AG04450 (cell line): ENCODE results near the gene PAFAH1B1. TPM values are rescaled to one million over a fixed set of nuclear protein-coding genes. Genes with fewer than 3 reads are reported as not detected.

Experiments used
- CTCF ChIA-PET: fragments of 300-600, 350-600 bp; formaldehyde crosslinking; extraction: SDS; loops from one replicate; lab custom pipeline; 2022; ENCODE audit warnings: antibody characterized with exemption, inconsistent platforms; lab: Charles Lee
- POLR2A ChIA-PET: fragments of 350-600 bp; formaldehyde crosslinking; extraction: SDS; loops from one replicate; lab custom pipeline; 2021; ENCODE audit warnings: antibody characterized with exemption, inconsistent platforms; lab: Yijun Ruan, JAX
- DNase-seq: peaks from one replicate; pipeline ENCODE4 v3.0.0-alpha.2; 2011; ENCODE audit warnings: low read depth, low spot score
- H3K27ac ChIP-seq: one replicate; pipeline ENCODE4 v1.5.1; 2012; ENCODE audit warnings: low read depth, low read length, control low read depth
- H3K27me3 ChIP-seq: one replicate; pipeline ENCODE4 v1.6.0; 2012; ENCODE audit warnings: low read length; ENCODE audit not compliant: control insufficient read depth, insufficient read depth
- H3K4me3 ChIP-seq: 2 replicates; pipeline ENCODE4 v1.5.1; 2011; ENCODE audit warnings: mild to moderate bottlenecking, low read depth, low read length, control low read depth
- H3K9me3 ChIP-seq: 2 replicates; pipeline ENCODE4 v1.5.1; 2012; ENCODE audit warnings: low read length; ENCODE audit not compliant: control insufficient read depth, insufficient read depth
- polyA plus RNA-seq: library from polyadenylated mRNA; depleted of rRNA; stranded (reverse); fragments of >200 nt; gene quantifications from 2 replicates; pipeline ENCODE4 v1.2.3, GENCODE V29; 2011
- TF ChIP-seq, protein P1 (sequence below): IDR thresholded peaks from 2 replicates; pipeline ENCODE4 v1.5.1; 2011; ENCODE audit warnings: low read depth, low read length, control low read depth, inconsistent platforms

The PAFAH1B1 gene
- polyA plus RNA-seq, 1 experiment, result 111 TPM

DNA sequence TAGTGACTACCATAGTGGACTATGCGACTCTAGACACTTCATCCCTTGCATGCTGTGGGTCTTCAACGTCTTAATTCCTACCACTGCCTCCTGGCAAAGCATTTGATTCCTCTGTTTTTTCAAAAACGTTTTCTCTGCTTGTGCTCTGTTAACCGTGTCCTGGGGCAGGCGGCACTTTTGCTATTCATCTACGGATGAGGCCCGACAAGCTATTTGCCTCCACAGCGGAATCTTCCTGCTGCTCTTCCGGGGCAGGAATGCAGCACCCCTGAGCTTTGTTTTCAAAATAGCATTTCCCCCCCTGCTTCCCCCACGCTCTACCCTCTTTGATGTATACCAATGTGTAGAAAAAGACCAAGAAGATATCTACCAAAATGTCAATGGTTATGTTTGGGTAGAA lies 42.0 kb upstream of the PAFAH1B1 start:
- Histone ChIP-seq H3K27me3 (peaks cover 4% of the 10 kb centered on the region), H3K27ac (no peak overlapping the region), H3K9me3 (no peaks in the 10 kb centered on the region), H3K4me3 (no peak overlapping the region)
- DNase-seq, result no peak
- TF ChIP-seq, protein P1, sequence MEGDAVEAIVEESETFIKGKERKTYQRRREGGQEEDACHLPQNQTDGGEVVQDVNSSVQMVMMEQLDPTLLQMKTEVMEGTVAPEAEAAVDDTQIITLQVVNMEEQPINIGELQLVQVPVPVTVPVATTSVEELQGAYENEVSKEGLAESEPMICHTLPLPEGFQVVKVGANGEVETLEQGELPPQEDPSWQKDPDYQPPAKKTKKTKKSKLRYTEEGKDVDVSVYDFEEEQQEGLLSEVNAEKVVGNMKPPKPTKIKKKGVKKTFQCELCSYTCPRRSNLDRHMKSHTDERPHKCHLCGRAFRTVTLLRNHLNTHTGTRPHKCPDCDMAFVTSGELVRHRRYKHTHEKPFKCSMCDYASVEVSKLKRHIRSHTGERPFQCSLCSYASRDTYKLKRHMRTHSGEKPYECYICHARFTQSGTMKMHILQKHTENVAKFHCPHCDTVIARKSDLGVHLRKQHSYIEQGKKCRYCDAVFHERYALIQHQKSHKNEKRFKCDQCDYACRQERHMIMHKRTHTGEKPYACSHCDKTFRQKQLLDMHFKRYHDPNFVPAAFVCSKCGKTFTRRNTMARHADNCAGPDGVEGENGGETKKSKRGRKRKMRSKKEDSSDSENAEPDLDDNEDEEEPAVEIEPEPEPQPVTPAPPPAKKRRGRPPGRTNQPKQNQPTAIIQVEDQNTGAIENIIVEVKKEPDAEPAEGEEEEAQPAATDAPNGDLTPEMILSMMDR, result no peak
- CTCF ChIA-PET, result no interaction called here
- POLR2A ChIA-PET, result no interaction called here

DNA sequence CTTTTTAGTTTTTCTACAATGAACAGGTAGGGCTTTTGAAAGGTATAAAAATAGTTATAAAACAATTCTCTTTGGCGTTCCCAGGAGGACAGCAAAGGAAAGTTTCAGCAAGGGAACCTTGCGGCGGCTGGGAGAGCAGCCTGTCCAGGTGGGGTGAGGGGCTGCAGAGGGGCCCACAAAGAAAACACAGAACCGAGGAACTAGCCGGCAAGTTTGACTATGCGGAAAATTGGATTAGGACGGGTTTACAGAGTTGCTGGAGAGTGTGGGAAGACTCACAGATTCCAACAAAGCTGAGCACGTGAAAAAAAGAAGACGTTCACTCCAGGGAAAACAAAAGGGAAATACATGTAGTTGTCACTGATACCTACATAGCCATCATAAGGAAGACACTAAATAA lies 41.5 kb upstream of the PAFAH1B1 start:
- DNase-seq, result no peak
- POLR2A ChIA-PET, result no interaction called here

DNA sequence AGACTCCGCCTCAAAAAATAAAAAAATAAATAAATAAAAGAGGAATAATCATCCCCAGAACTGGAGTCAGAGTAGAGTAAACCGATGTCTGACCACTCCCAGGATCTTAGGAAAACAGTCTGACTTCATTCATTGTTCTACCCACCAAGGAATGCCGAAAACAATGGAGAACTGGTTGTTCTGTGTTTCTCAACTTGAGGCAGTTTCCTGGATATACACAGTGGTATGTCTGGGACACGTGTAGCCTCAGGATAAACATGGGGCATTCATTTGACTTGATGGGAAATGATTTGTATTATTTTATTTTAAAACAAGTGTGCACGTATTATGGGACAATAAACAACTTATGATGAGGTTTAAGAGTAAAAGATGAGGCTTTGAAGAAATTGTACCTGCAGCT lies 32.8 kb upstream of the PAFAH1B1 start:
- Histone ChIP-seq H3K9me3 (peaks cover 3% of the 10 kb centered on the region; the same call in 1 of the 2 replicates), H3K27ac (no peak overlapping the region), H3K27me3 (peaks cover 6% of the 10 kb centered on the region), H3K4me3 (no peak overlapping the region)
- POLR2A ChIA-PET, result no interaction called here
- no peak for DNase-seq
- CTCF ChIA-PET, result no interaction called here
- TF ChIP-seq, protein P1, result no peak

More for the DNA sequence above, 41.5 kb upstream of the PAFAH1B1 start:
- CTCF ChIA-PET, result interaction anchor here (0.7 kb wide), 1 partner anchor 42 kb away, joined by 3 read pairs; the partner anchor contains the start of gene PAFAH1B1
- TF ChIP-seq, protein P1, result no peak
- no peak overlapping the region for H3K4me3 ChIP-seq
- H3K27me3 ChIP-seq, result peaks cover 4% of the 10 kb centered on the region
- H3K9me3 ChIP-seq, result no peaks in the 10 kb centered on the region
- H3K27ac ChIP-seq, result no peak overlapping the region

DNA sequence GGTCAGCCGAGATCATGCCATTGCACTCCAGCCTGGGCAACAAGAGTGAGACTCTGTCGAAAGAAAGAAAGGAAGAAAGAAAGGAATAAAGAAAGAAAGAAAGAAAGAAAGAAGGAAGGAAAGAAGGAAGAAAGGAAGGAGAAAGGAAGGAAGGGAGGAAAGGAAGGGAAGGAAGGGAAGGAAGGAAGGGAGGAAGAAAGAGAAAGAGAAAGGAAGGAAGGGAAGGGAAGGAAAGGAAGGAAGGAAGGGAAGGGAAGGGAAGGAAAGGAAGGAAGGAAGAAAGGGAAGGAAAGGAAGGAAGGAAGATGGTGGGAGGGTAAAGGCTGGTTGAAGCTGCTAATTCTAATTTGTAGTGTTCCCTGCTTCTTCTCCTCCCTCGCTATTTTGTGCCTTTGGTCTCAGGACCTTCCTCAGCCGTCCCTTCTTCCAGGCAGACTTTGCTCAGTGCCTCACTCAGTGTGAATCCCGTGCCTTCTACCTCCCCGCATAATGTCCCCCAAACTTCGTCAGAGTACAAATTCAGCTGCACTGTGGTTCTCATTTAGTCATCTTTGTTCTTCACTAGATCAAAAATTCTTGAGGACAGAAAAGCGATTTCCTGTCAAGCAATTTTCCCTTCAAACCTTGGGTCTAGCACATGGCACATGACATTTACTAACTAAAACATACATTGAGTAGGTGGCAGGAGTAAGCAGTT lies 31.1 kb upstream of the PAFAH1B1 start:
- CTCF ChIA-PET, result no interaction called here
- Histone ChIP-seq H3K27ac (no peak overlapping the region), H3K4me3 (no peak overlapping the region), H3K27me3 (peaks cover 6% of the 10 kb centered on the region), H3K9me3 (peaks cover 3% of the 10 kb centered on the region; the same call in 1 of the 2 replicates)
- TF ChIP-seq, protein P1, result no peak
- POLR2A ChIA-PET, result no interaction called here
- DNase-seq, result no peak

DNA sequence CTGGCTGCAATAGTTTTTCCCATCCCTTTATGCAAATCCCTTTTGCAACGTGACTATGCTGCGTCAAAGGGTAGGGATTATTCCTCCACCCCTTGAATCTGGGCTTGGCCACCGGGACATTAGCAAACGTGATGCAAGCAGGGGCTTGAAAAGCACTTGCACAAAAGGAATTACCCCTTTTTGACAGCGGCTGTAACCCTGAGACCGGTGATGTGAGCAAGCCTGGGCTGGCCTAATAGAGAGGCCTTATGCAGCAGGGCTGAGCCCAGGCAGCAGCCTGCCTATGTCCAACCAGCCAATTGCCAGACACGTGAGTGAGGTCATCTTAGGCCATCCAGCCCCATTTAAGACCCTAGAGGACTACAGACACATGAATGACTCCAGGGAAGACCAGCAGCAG lies 30.4 kb upstream of the PAFAH1B1 start:
- peaks cover 3% of the 10 kb centered on the region; the same call in 1 of the 2 replicates for H3K9me3 ChIP-seq
- H3K27ac ChIP-seq, result no peak overlapping the region
- no peak for DNase-seq
- H3K4me3 ChIP-seq, result no peak overlapping the region
- ChIA-PET POLR2A (no interaction called here), CTCF (no interaction called here)
- H3K27me3 ChIP-seq, result peaks cover 4% of the 10 kb centered on the region
- TF ChIP-seq, protein P1, result no peak
